Mesenchymal stem cell (in vitro differentiated cells and primary cell): ENCODE results near the gene RTCA. TPM values are rescaled to one million over a fixed set of nuclear protein-coding genes. Genes with fewer than 3 reads are reported as not detected.

Experiments
- DNase-seq: peaks from one replicate; pipeline ENCODE4 v3.0.0-alpha.2; 2013
- H2AFZ ChIP-seq: one replicate; pipeline ENCODE4 v1.6.1; 2013; ENCODE audit warnings: low read depth, mild to moderate bottlenecking, control low read depth, inconsistent platforms, low read length, moderate library complexity
- H2AK5ac ChIP-seq: 2 replicates; pipeline ENCODE4 v1.6.1; 2013; ENCODE audit warnings: low read length, moderate library complexity, mild to moderate bottlenecking, inconsistent platforms; ENCODE audit not compliant: severe bottlenecking
- H2BK120ac ChIP-seq: one replicate; pipeline ENCODE4 v1.6.1; 2013; ENCODE audit warnings: low read depth, mild to moderate bottlenecking, inconsistent platforms, low read length, moderate library complexity
- H2BK12ac ChIP-seq, 2 experiments: one replicate each; pipeline ENCODE4 v1.6.1; 2013; ENCODE audit warnings: inconsistent platforms in 2 of 2, low read length in 2 of 2, mild to moderate bottlenecking in 2 of 2, moderate library complexity in 2 of 2, control low read depth in 1 of 2
- H2BK15ac ChIP-seq: one replicate; pipeline ENCODE4 v1.6.1; 2013; ENCODE audit warnings: mild to moderate bottlenecking, low read depth, inconsistent platforms; ENCODE audit not compliant: poor library complexity, severe bottlenecking
- H2BK5ac ChIP-seq: 2 replicates; pipeline ENCODE4 v1.6.1; 2013; ENCODE audit warnings: low read depth, mild to moderate bottlenecking, low read length, control low read depth, inconsistent platforms; ENCODE audit not compliant: poor library complexity, severe bottlenecking
- H3K14ac ChIP-seq, 2 experiments: one replicate each; pipeline ENCODE4 v1.6.1; 2013; ENCODE audit warnings: inconsistent platforms in 2 of 2, low read length in 2 of 2, control low read depth in 1 of 2, mild to moderate bottlenecking in 1 of 2, moderate library complexity in 1 of 2
- H3K18ac ChIP-seq, 2 experiments: one replicate each; pipeline ENCODE4 v1.6.1; 2013; ENCODE audit warnings: inconsistent platforms in 2 of 2, low read length in 2 of 2, control low read depth in 1 of 2, low read depth in 1 of 2, mild to moderate bottlenecking in 1 of 2
- H3K23ac ChIP-seq, 2 experiments: one replicate each; pipeline ENCODE4 v1.6.1; 2013; ENCODE audit warnings: inconsistent platforms in 2 of 2, low read length in 2 of 2, mild to moderate bottlenecking in 2 of 2, moderate library complexity in 2 of 2, control low read depth in 1 of 2
- H3K27ac ChIP-seq: 2 replicates; pipeline ENCODE4 v1.5.1; 2013; ENCODE audit warnings: mild to moderate bottlenecking, moderate library complexity, low read length, control low read depth, inconsistent platforms; ENCODE audit not compliant: poor library complexity, severe bottlenecking
- H3K27me3 ChIP-seq, 2 experiments: 2 replicates each; pipeline versions ENCODE4 v1.6.1 to v1.7.0; 2013; ENCODE audit warnings: low read length in 2 of 2, mild to moderate bottlenecking in 2 of 2, moderate library complexity in 2 of 2, control low read depth in 1 of 2, inconsistent platforms in 1 of 2; ENCODE audit not compliant: control insufficient read depth in 1 of 2, insufficient read depth in 1 of 2
- H3K36me3 ChIP-seq, 2 experiments: 2 replicates each; pipeline versions ENCODE4 v1.6.1 to v1.7.0; 2013; ENCODE audit warnings: low read length in 2 of 2, control low read depth in 1 of 2, inconsistent platforms in 1 of 2, low read depth in 1 of 2, mild to moderate bottlenecking in 1 of 2; ENCODE audit not compliant: insufficient read depth in 2 of 2, control insufficient read depth in 1 of 2
- H3K4ac ChIP-seq, 2 experiments: one replicate each; pipeline ENCODE4 v1.6.1; 2013; ENCODE audit warnings: inconsistent platforms in 2 of 2, low read length in 2 of 2, mild to moderate bottlenecking in 2 of 2, moderate library complexity in 2 of 2, control low read depth in 1 of 2, low read depth in 1 of 2
- H3K4me1 ChIP-seq: 2 replicates; pipeline ENCODE4 v1.6.1; 2013; ENCODE audit warnings: low read depth, low read length, control low read depth; ENCODE audit not compliant: control insufficient read depth, insufficient read depth
- H3K4me2 ChIP-seq: 2 replicates; pipeline ENCODE4 v1.6.1; 2013; ENCODE audit warnings: low read length, mild to moderate bottlenecking, inconsistent platforms; ENCODE audit not compliant: poor library complexity, severe bottlenecking
- H3K4me3 ChIP-seq, 2 experiments: 2 replicates each; pipeline versions ENCODE4 v1.5.1 to v1.7.0; 2013; ENCODE audit warnings: low read length in 2 of 2, mild to moderate bottlenecking in 2 of 2, control low read depth in 1 of 2, low read depth in 1 of 2; ENCODE audit not compliant: insufficient read depth in 1 of 2
- H3K79me1 ChIP-seq: replicated peaks from 2 replicates; pipeline ENCODE4 v1.6.1; 2013; ENCODE audit warnings: mild to moderate bottlenecking, control low read depth, low read length, inconsistent platforms; ENCODE audit not compliant: poor library complexity, severe bottlenecking
- H3K9ac ChIP-seq: 2 replicates; pipeline ENCODE4 v1.7.0; 2013; ENCODE audit warnings: mild to moderate bottlenecking, low read length, moderate library complexity
- H3K9me3 ChIP-seq: 2 replicates; pipeline ENCODE4 v1.7.0; 2013; ENCODE audit warnings: mild to moderate bottlenecking, low read length; ENCODE audit not compliant: control insufficient read depth
- H4K8ac ChIP-seq: one replicate; pipeline ENCODE4 v1.6.1; 2013; ENCODE audit warnings: inconsistent platforms, mild to moderate bottlenecking, low read length, moderate library complexity
- H4K91ac ChIP-seq: one replicate; pipeline ENCODE4 v1.6.1; 2013; ENCODE audit warnings: mild to moderate bottlenecking, low read length, inconsistent platforms
- WGBS: methylation state at CpG from one replicate; pipeline ENCODE4 v1.1.7; 2013; ENCODE audit warnings: mixed read lengths; 5-methylcytosine and 5-hydroxymethylcytosine counted together
- polyA plus RNA-seq, 2 experiments: library from polyadenylated mRNA; stranded (reverse); fragments of 200-250 nt; gene quantifications; one replicate each; pipeline ENCODE4 v1.2.3, GENCODE V29; 2013

RTCA gene
- polyA plus RNA-seq (2013, experiment 1 of 2) = 50.0 TPM
- 49.3 TPM for polyA plus RNA-seq (2013, experiment 2 of 2)

DNA sequence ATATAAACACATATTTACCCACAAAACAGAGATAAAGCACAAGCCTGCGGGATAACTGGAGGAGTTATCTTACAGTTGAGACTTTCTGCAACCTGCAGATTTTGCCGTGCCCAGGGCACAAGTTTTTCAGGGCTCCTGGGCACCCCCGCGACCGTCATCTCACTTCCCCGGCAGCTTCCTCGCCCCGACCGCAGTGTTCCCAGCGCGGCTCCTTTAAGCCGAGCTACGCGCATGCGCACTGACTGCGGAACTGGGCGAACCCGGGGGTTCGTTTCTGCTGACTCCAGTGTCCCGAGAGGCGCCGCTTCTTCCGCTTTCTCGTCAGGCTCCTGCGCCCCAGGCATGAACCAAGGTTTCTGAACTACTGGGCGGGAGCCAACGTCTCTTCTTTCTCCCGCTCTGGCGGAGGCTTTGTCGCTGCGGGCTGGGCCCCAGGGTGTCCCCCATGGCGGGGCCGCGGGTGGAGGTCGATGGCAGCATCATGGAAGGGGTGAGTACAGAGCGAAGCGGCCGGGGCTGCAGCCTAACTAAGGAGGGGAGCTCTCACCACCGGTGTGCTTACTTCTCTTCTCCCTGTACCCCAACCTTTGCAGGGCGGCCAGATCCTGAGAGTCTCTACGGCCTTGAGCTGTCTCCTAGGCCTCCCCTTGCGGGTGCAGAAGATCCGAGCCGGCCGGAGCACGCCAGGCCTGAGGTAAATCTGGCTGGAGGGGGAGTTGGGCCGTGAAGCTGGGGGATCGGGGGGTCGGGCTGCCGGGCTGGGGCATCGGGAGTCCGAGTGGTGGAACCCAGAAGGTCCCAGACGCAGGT, at the start of gene RTCA:
Gene RTCA, plus strand, starts transcription at position 286 of the 810 bp plus-strand sequence. Its CDS starts 160 bp downstream, at position 446.
- H2AFZ ChIP-seq = peak within 1 kb of the TSS; percentile 72
- H2BK12ac ChIP-seq = peak within 1 kb of the TSS in 1 of 2 experiments; percentile 69
- H3K4me2 ChIP-seq = peak within 1 kb of the TSS; percentile 70
- peak within 1 kb of the TSS in 1 of 2 experiments; percentile 10 for H3K23ac ChIP-seq
- peak within 1 kb of the TSS; percentile 92 to 98 for H3K4me3 ChIP-seq
- H2BK15ac ChIP-seq = no peak within 1 kb of the TSS
- DNase-seq = peak; percentile 94
- H3K9ac ChIP-seq = peak within 1 kb of the TSS; percentile 96
- peak within 1 kb of the TSS in 1 of 2 experiments; percentile 46 for H3K14ac ChIP-seq
- peak within 1 kb of the TSS; percentile 81 for H3K27ac ChIP-seq
- H3K79me1 ChIP-seq = peaks cover 16% of the 10 kb centered on the region
- no peaks in the 10 kb centered on the region for H3K9me3 ChIP-seq
- no peak within 1 kb of the TSS for H2BK120ac ChIP-seq
- H3K36me3 ChIP-seq = peaks cover 18 to 34% of the 10 kb centered on the region in 2 experiments
- peak within 1 kb of the TSS; percentile 83 for H4K8ac ChIP-seq
- H3K4ac ChIP-seq = peak within 1 kb of the TSS; percentile 66 to 75
- H2BK5ac ChIP-seq = peak within 1 kb of the TSS; percentile 59
- peak within 1 kb of the TSS; percentile 85 for H4K91ac ChIP-seq
- peaks cover 2% of the 10 kb centered on the region for H3K4me1 ChIP-seq
- no peak within 1 kb of the TSS for H2AK5ac ChIP-seq
- H3K18ac ChIP-seq = peak within 1 kb of the TSS; percentile 41 to 93
- no peaks in the 10 kb centered on the region for H3K27me3 ChIP-seq
- under 1% methylated on average over 44 of the region's 53 CpGs for WGBS

DNA sequence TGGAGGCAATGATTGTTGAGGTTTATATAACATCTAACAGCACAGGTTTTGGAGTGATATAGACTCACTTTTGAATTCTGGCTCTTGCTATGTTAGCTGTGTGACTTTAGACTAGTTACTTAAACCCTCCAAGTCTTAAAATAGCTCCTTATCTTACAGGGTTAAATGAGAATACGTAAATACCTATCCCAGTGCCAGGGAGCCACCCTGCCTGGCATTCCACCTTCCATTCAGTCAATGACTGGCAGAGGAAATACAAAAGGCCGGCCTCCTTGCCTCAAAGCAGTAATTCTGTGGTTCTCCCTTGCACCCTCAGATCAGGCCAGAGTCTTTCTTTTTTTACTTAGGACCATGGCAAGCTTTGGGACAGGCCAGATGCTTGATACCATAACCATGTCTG, 48.2 kb upstream of the RTCA start:
- Histone ChIP-seq H2BK5ac (no peak overlapping the region), H3K4ac (no peak overlapping the region), H3K9ac (no peak overlapping the region), H2BK120ac (no peak overlapping the region), H3K27ac (no peak overlapping the region), H2BK15ac (no peak overlapping the region), H3K18ac (no peak overlapping the region), H3K14ac (no peak overlapping the region), H3K4me3 (no peak overlapping the region), H2AK5ac (no peak overlapping the region), H3K9me3 (no peaks in the 10 kb centered on the region), H3K36me3 (peaks cover 16 to 47% of the 10 kb centered on the region in 2 experiments), H3K4me2 (no peak overlapping the region), H3K27me3 (no peaks in the 10 kb centered on the region), H4K91ac (no peak overlapping the region), H2AFZ (peak overlapping the region; percentile 51), H3K23ac (no peak overlapping the region), H4K8ac (no peak overlapping the region), H3K4me1 (peaks cover 3% of the 10 kb centered on the region), H2BK12ac (no peak overlapping the region), H3K79me1 (peaks cover 5% of the 10 kb centered on the region)
- DNase-seq = no peak
- 94% methylated on average over 2 of the region's 2 CpGs for WGBS

DNA sequence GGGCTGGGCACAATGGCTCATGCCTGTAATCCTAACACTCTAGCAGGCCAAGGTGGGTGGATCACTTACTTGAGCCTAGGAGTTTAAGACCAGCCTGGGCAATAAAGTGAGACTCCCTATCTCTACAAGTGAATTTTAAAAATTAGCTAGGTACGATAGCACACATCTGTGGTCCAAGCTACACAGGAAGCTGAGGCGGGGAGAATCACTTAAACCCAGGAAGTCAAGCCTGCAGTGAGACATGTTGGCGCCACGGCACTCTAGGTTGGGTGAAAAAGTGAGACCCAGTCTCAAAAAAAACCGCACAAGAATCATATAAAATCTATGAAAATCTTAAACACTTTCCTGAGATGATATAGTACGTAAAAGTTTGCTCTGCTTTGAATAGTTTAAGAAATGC, 46.6 kb upstream of the RTCA start:
- H4K91ac ChIP-seq = no peak overlapping the region
- no peak overlapping the region for H3K18ac ChIP-seq
- H3K9me3 ChIP-seq = no peaks in the 10 kb centered on the region
- H2AFZ ChIP-seq = no peak overlapping the region
- no peak overlapping the region for H2BK120ac ChIP-seq
- H2BK12ac ChIP-seq = no peak overlapping the region
- no peak overlapping the region for H3K27ac ChIP-seq
- 95% methylated on average over 5 of the region's 6 CpGs for WGBS
- H3K27me3 ChIP-seq = no peaks in the 10 kb centered on the region
- no peak overlapping the region for H3K23ac ChIP-seq
- peaks cover 3% of the 10 kb centered on the region for H3K4me1 ChIP-seq
- peaks cover 4 to 37% of the 10 kb centered on the region in 2 experiments for H3K36me3 ChIP-seq
- H3K4me3 ChIP-seq = no peak overlapping the region
- DNase-seq = no peak
- H2AK5ac ChIP-seq = no peak overlapping the region
- no peak overlapping the region for H3K4me2 ChIP-seq
- H3K4ac ChIP-seq = no peak overlapping the region
- H2BK5ac ChIP-seq = no peak overlapping the region
- H4K8ac ChIP-seq = no peak overlapping the region
- no peak overlapping the region for H3K14ac ChIP-seq
- no peak overlapping the region for H3K9ac ChIP-seq
- no peak overlapping the region for H2BK15ac ChIP-seq
- H3K79me1 ChIP-seq = peaks cover 3% of the 10 kb centered on the region

GRCh38 chr1:100219883-100220282, 46.1 kb upstream of the RTCA start:
- H4K91ac ChIP-seq = no peak overlapping the region
- peaks cover 3% of the 10 kb centered on the region for H3K79me1 ChIP-seq
- H3K4ac ChIP-seq = no peak overlapping the region
- H2BK15ac ChIP-seq = no peak overlapping the region
- H3K4me2 ChIP-seq = no peak overlapping the region
- H3K23ac ChIP-seq = no peak overlapping the region
- no peak overlapping the region for H2AK5ac ChIP-seq
- no peak overlapping the region for H3K14ac ChIP-seq
- no peak overlapping the region for H3K18ac ChIP-seq
- 100% methylated on average over 2 of the region's 2 CpGs for WGBS
- H3K4me1 ChIP-seq = peaks cover 3% of the 10 kb centered on the region
- no peak overlapping the region for H3K9ac ChIP-seq
- no peaks in the 10 kb centered on the region for H3K27me3 ChIP-seq
- H2AFZ ChIP-seq = no peak overlapping the region
- H3K36me3 ChIP-seq = peaks cover 3 to 33% of the 10 kb centered on the region in 2 experiments
- H4K8ac ChIP-seq = no peak overlapping the region
- no peak overlapping the region for H2BK120ac ChIP-seq
- no peak overlapping the region for H3K4me3 ChIP-seq
- H2BK12ac ChIP-seq = no peak overlapping the region
- DNase-seq = peak; percentile 12
- H2BK5ac ChIP-seq = no peak overlapping the region
- H3K27ac ChIP-seq = no peak overlapping the region
- no peaks in the 10 kb centered on the region for H3K9me3 ChIP-seq
